ENCODE results near the gene BBX. TPM values are rescaled to one million over a fixed set of nuclear protein-coding genes. Genes with fewer than 3 reads are reported as not detected.
"Not testable (repeated sequence)": the region's sequence is repeated elsewhere in the genome, so short reads cannot be mapped to it uniquely, and the experiment has no call there.

The BBX gene
- polyA plus RNA-seq, 3 donors, result 15.7 to 25.1 (median 16.6) TPM

DNA sequence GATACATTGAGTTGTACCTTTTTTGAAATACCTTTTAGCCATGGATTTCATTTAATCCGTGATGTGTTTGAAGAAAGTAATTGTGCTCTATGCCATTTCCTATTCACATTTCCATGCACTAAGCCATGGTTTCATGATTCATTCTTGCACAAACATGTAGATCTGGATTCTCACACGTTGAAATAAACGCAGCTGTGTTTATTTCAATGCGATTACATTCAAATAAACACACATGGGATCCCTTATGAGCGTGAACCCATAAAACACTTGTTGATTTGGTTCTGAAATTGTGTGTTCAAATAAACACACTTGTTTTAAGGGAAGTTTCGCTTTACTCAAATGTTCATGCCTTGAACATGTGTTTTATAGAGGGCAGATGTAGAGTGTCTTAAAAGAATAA, 39.2 kb downstream of the BBX start:
- TF ChIP-seq, protein P1, sequence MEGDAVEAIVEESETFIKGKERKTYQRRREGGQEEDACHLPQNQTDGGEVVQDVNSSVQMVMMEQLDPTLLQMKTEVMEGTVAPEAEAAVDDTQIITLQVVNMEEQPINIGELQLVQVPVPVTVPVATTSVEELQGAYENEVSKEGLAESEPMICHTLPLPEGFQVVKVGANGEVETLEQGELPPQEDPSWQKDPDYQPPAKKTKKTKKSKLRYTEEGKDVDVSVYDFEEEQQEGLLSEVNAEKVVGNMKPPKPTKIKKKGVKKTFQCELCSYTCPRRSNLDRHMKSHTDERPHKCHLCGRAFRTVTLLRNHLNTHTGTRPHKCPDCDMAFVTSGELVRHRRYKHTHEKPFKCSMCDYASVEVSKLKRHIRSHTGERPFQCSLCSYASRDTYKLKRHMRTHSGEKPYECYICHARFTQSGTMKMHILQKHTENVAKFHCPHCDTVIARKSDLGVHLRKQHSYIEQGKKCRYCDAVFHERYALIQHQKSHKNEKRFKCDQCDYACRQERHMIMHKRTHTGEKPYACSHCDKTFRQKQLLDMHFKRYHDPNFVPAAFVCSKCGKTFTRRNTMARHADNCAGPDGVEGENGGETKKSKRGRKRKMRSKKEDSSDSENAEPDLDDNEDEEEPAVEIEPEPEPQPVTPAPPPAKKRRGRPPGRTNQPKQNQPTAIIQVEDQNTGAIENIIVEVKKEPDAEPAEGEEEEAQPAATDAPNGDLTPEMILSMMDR (IDR thresholded peaks at IDR 0.05), result no peak
- no peak overlapping the region for H3K27ac Mint-ChIP-seq
- H3K27me3 ChIP-seq (ENCODE audit: control insufficient read depth in 2 of 2, insufficient read depth in 2 of 2, low read length in 2 of 2), result no peaks in the 10 kb centered on the region

DNA sequence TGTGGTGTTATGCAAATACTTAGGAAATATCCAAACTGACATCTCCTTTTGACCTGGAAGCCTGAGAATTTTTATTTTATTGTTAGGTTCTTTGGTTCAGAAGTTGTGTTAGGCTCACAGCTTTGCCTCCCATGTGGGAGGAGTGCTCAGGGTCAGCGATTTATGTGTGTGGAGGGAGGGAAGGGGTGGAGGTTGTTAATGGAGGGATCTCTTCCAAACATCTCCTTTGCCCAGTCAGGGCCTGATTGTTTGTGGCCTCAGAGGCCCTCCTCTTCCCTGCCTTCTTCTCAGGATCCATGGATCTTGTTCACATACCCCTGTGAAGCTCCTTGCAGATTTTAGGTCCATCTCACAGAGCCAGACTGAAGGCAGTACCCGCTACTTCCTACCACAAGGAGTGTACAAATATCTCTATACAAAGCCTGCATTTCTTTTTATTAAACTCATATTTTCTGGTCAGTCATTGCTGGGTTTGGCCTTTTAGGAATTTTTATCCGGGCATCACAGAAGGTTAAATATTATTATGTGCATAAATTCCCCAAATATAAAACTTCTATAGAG, 40.3 kb downstream of the BBX start:
- H3K36me3 ChIP-seq (replicated peaks in 1 of 2; ENCODE audit: control insufficient read depth in 1 of 2, insufficient read depth in 2 of 2, low read length in 2 of 2), result peaks cover 0 to 4% of the 10 kb centered on the region in 2 donors
- Mint-ChIP-seq H3K27me3 (ENCODE audit: low read depth in 3 of 3) (no peaks in the 10 kb centered on the region), H3K4me1 (no peaks in the 10 kb centered on the region), H3K9me3 (no peaks in the 10 kb centered on the region), H3K4me3 (no peak overlapping the region), H3K36me3 (peaks cover 3 to 4% of the 10 kb centered on the region in 2 donors), H3K27ac (no peak overlapping the region)
- TF ChIP-seq, protein P1 (IDR thresholded peaks at IDR 0.05), result no peak
- H2AFZ ChIP-seq (ENCODE audit: insufficient read depth, low read depth, low read length, poor library complexity, severe bottlenecking), result no peak overlapping the region
- H4K20me1 ChIP-seq (ENCODE audit: insufficient read depth, low read length), result peaks cover 14% of the 10 kb centered on the region
- no CpG with 5 or more reads among the region's 3 CpGs for WGBS (ENCODE audit: insufficient coverage)
- intact Hi-C loops (cut with micrococcal nuclease), result no loop called here
- no peaks in the 10 kb centered on the region for H3K4me1 ChIP-seq (ENCODE audit: control insufficient read depth in 1 of 2, insufficient read depth in 2 of 2, low read length in 2 of 2)
- no peaks in the 10 kb centered on the region for H3K9me3 ChIP-seq (replicated peaks in 1 of 2; ENCODE audit: control insufficient read depth in 1 of 2, insufficient read depth in 1 of 2, low read length in 2 of 2)
- H3K27me3 ChIP-seq (ENCODE audit: control insufficient read depth in 2 of 2, insufficient read depth in 2 of 2, low read length in 2 of 2), result no peaks in the 10 kb centered on the region
- no peak overlapping the region for H3K9ac ChIP-seq (ENCODE audit: insufficient read depth, low read length, poor library complexity, severe bottlenecking)
- no peak overlapping the region for H3K27ac ChIP-seq (ENCODE audit: low read depth in 1 of 2, low read length in 2 of 2)
- no peak for DNase-seq
- H3K4me2 ChIP-seq (replicated peaks; ENCODE audit: extremely low read depth, low read length, poor library complexity, severe bottlenecking), result no peak overlapping the region
- peaks cover 6% of the 10 kb centered on the region for H3K79me2 ChIP-seq (ENCODE audit: insufficient read depth, low read length)
- no peak overlapping the region for H3K4me3 ChIP-seq (replicated peaks in 1 of 3; ENCODE audit: low read depth in 2 of 3, low read length in 3 of 3)

More for the DNA sequence above, 39.2 kb downstream of the BBX start:
- Mint-ChIP-seq H3K36me3 (peaks cover 3 to 4% of the 10 kb centered on the region in 2 donors), H3K27me3 (ENCODE audit: low read depth in 3 of 3) (no peaks in the 10 kb centered on the region), H3K4me1 (no peaks in the 10 kb centered on the region), H3K4me3 (no peak overlapping the region), H3K9me3 (no peaks in the 10 kb centered on the region)
- Histone ChIP-seq H3K4me2 (replicated peaks; ENCODE audit: extremely low read depth, low read length, poor library complexity, severe bottlenecking) (no peak overlapping the region), H4K20me1 (ENCODE audit: insufficient read depth, low read length) (peaks cover 14% of the 10 kb centered on the region), H3K4me3 (replicated peaks in 1 of 3; ENCODE audit: low read depth in 2 of 3, low read length in 3 of 3) (no peak overlapping the region), H3K9me3 (replicated peaks in 1 of 2; ENCODE audit: control insufficient read depth in 1 of 2, insufficient read depth in 1 of 2, low read length in 2 of 2) (no peaks in the 10 kb centered on the region), H3K9ac (ENCODE audit: insufficient read depth, low read length, poor library complexity, severe bottlenecking) (no peak overlapping the region), H3K36me3 (replicated peaks in 1 of 2; ENCODE audit: control insufficient read depth in 1 of 2, insufficient read depth in 2 of 2, low read length in 2 of 2) (peaks cover 0 to 4% of the 10 kb centered on the region in 2 donors), H3K4me1 (ENCODE audit: control insufficient read depth in 1 of 2, insufficient read depth in 2 of 2, low read length in 2 of 2) (no peaks in the 10 kb centered on the region), H3K79me2 (ENCODE audit: insufficient read depth, low read length) (no peaks in the 10 kb centered on the region), H3K27ac (ENCODE audit: low read depth in 1 of 2, low read length in 2 of 2) (no peak overlapping the region), H2AFZ (ENCODE audit: insufficient read depth, low read depth, low read length, poor library complexity, severe bottlenecking) (no peak overlapping the region)
- no peak for DNase-seq
- intact Hi-C loops (cut with micrococcal nuclease), result no loop called here
- 100% methylated on average over 1 of the region's 6 CpGs for WGBS (ENCODE audit: insufficient coverage)

- H3K27ac ChIP-seq (ENCODE audit: low read depth in 1 of 2, low read length in 2 of 2); H3K9ac ChIP-seq (ENCODE audit: insufficient read depth, low read length, poor library complexity, severe bottlenecking); DNase-seq; H3K9me3 ChIP-seq (replicated peaks in 1 of 2; ENCODE audit: control insufficient read depth in 1 of 2, insufficient read depth in 1 of 2, low read length in 2 of 2); H3K27me3 Mint-ChIP-seq (ENCODE audit: low read depth in 3 of 3); H4K20me1 ChIP-seq (ENCODE audit: insufficient read depth, low read length); H2AFZ ChIP-seq (ENCODE audit: insufficient read depth, low read depth, low read length, poor library complexity, severe bottlenecking); H3K36me3 Mint-ChIP-seq; H3K4me3 ChIP-seq (replicated peaks in 1 of 3; ENCODE audit: low read depth in 2 of 3, low read length in 3 of 3); H3K4me1 ChIP-seq (ENCODE audit: control insufficient read depth in 1 of 2, insufficient read depth in 2 of 2, low read length in 2 of 2); H3K4me2 ChIP-seq (replicated peaks; ENCODE audit: extremely low read depth, low read length, poor library complexity, severe bottlenecking); H3K9me3 Mint-ChIP-seq; H3K4me3 Mint-ChIP-seq; H3K36me3 ChIP-seq (replicated peaks in 1 of 2; ENCODE audit: control insufficient read depth in 1 of 2, insufficient read depth in 2 of 2, low read length in 2 of 2); intact Hi-C loops (cut with micrococcal nuclease); H3K4me1 Mint-ChIP-seq; H3K27ac Mint-ChIP-seq; H3K27me3 ChIP-seq (ENCODE audit: control insufficient read depth in 2 of 2, insufficient read depth in 2 of 2, low read length in 2 of 2): not testable (repeated sequence)
- peaks cover 12% of the 10 kb centered on the region for H3K79me2 ChIP-seq (ENCODE audit: insufficient read depth, low read length)
- WGBS (ENCODE audit: insufficient coverage), result 90% methylated on average over 2 of the region's 7 CpGs
These were observed 42.5 kb downstream of the BBX start for GRCh38 chr3:107565244-107565643.

Measured in CD14-positive monocyte (primary cell).